Left ventricle myocardium inferior (tissue), 1 donor: ENCODE measurements around the gene SLC39A7. TPM values are rescaled to one million over a fixed set of nuclear protein-coding genes. Genes with fewer than 3 reads are reported as not detected.

Source experiments
- DNase-seq: peaks from one replicate; pipeline ENCODE4 v3.0.0-alpha.2; 2020
- H3K27ac ChIP-seq: fragments of 200-600 bp; replicated peaks from 2 replicates; pipeline ENCODE4 v1.8.0; 2021
- H3K27me3 ChIP-seq: fragments of 200-600 bp; 2 replicates; pipeline ENCODE4 v1.8.0; 2021; ENCODE audit warnings: low read depth
- H3K36me3 ChIP-seq: fragments of 200-600 bp; 2 replicates; pipeline ENCODE4 v1.8.0; 2021
- H3K4me1 ChIP-seq: fragments of 200-600 bp; 2 replicates; pipeline ENCODE4 v1.8.0; 2021
- H3K4me3 ChIP-seq: fragments of 200-600 bp; 2 replicates; pipeline ENCODE4 v1.8.0; 2021; ENCODE audit warnings: mild to moderate bottlenecking, moderate library complexity
- H3K9me3 ChIP-seq: fragments of 200-600 bp; replicated peaks from 2 replicates; pipeline ENCODE4 v1.8.0; 2021
- intact Hi-C: fragments of 100-400 bp; cut with micrococcal nuclease; formaldehyde crosslinking; loops from one replicate; pipeline ENCODE4 v1.11.0; 2022
- total RNA-seq: library from RNA; stranded (reverse); fragmentation: NEBNext Ultra II Directional; extraction: Animal tissue kit (Norgen Biotek cat#: 25700); gene quantifications from one replicate; pipeline ENCODE4 v1.2.1, GENCODE V29; 2021
- TF ChIP-seq, protein P1 (sequence below): fragments of 200-600 bp; IDR thresholded peaks from 2 replicates; pipeline ENCODE4 v1.8.0; 2021; ENCODE audit warnings: antibody characterized with exemption, mild to moderate bottlenecking, borderline replicate concordance
- donor health status: DM: no; HTN: yes; CAD: no; lungs with severe emphysema.

Gene SLC39A7
- total RNA-seq, 1 donor from 2014 or later, result 50.5 TPM

DNA sequence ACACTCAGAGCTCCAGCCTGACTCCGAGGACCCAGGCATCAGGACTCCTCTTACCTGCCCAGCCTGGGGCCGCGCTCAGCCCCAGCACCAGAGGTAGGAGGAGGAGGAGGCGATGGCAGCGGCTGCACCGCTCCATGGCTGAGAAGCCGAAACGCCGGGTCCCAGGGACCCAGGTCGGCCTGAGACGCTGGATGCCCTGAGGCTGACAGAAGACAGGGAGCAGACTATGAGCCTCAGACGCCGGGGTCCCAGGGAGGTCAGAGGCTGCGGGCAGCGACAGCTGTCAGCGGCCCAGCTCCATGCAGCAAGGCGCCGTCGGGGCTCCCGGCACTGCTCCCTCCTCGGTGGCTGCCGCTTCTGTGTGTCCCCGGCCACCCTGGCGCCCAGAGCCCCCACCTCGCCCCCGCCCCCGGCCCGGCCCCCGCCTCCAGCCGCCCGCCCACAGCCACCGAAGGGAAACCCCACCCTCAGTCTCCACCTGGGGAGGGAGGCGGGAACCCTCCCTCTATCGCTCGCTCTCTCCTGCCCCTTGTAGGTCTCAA, 8.5 kb upstream of the SLC39A7 start, which contains the start of gene COL11A2:
Gene COL11A2, minus strand, starts transcription at position 363 of the 542 bp plus-strand sequence. Its CDS starts 227 bp downstream, at position 136.
- intact Hi-C loops, result no loop called here
- H3K9me3 ChIP-seq, result no peaks in the 10 kb centered on the region
- peaks cover 33% of the 10 kb centered on the region for H3K36me3 ChIP-seq
- H3K4me1 ChIP-seq, result peaks cover 55% of the 10 kb centered on the region
- peak within 1 kb of the TSS; percentile 70 for H3K4me3 ChIP-seq
- H3K27ac ChIP-seq, result peak within 1 kb of the TSS; percentile 83
- peaks cover 6% of the 10 kb centered on the region for H3K27me3 ChIP-seq
- TF ChIP-seq, protein P1, sequence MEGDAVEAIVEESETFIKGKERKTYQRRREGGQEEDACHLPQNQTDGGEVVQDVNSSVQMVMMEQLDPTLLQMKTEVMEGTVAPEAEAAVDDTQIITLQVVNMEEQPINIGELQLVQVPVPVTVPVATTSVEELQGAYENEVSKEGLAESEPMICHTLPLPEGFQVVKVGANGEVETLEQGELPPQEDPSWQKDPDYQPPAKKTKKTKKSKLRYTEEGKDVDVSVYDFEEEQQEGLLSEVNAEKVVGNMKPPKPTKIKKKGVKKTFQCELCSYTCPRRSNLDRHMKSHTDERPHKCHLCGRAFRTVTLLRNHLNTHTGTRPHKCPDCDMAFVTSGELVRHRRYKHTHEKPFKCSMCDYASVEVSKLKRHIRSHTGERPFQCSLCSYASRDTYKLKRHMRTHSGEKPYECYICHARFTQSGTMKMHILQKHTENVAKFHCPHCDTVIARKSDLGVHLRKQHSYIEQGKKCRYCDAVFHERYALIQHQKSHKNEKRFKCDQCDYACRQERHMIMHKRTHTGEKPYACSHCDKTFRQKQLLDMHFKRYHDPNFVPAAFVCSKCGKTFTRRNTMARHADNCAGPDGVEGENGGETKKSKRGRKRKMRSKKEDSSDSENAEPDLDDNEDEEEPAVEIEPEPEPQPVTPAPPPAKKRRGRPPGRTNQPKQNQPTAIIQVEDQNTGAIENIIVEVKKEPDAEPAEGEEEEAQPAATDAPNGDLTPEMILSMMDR, result no peak
- no peak for DNase-seq

DNA sequence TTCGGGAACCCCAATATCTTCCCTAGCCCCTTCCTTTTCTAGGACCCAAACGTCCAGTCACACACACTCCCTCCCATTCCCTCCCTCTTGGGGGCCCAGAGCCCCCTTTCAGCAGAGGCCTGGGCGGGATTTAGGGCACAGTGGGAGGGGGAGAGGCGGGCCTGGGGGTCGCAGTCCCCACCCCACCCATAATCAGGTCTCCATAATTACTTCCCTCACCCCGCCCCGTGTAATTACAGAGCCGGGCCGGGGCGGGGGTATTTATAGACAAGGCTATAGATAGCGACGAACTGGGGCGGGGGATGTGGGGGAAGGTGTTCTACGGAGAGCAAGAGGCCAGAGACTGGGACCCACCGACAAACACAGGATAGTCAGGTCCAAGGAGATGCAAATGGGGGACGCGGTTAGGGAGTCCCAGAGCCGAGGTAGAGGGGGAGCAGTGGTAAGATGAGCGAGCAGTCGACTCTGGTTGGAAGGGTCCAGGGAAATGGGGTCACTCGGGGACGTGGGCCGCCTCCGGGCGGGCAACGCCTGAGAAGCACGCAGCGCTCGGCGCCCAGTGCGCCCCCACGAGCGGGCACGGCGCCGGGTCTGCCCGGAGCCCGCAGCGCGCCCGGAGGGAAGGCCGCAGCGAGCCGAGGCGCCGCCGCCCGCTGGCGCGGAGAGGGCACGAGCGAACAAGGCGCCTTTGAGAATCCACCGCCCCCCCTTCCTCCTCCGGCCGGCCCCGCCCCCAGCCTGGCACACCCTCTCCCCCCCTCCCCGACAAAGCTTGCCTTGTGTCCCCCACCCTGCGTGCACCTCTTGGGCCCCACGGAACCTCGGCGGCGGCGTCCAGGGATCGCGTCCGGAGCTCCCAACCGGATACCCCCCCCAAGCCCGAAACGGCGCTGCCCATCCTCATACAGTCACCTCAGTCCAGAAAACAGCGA, 7.7 kb upstream of the SLC39A7 start:
- Histone ChIP-seq H3K27ac (peak overlapping the region; percentile 83), H3K9me3 (no peaks in the 10 kb centered on the region), H3K4me3 (peak overlapping the region; percentile 70), H3K36me3 (peaks cover 39% of the 10 kb centered on the region), H3K4me1 (peaks cover 63% of the 10 kb centered on the region), H3K27me3 (peaks cover 6% of the 10 kb centered on the region)
- intact Hi-C loops, result no loop called here
- peak; percentile 46 for DNase-seq
- TF ChIP-seq, protein P1, result no peak

DNA sequence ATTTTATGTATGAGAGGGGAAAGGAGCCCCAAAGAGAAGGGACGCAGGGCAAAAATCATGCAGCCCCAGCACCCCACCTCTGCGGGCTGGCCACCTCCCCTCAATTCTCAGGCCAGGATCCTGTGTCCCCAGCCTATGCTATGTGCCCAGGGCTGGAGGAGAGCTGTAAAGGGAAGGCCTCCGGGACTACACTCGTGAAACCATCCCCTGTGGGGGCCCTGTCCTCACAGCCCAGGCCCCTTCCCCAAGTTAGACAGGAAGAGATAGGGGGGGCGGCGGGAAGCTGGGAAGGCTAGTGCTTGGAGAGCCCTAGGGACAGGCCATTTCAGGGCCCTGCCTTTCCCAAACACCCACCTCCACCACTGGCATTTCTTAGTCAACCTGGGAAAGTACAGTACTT, 7.0 kb upstream of the SLC39A7 start:
- Histone ChIP-seq H3K36me3 (peaks cover 39% of the 10 kb centered on the region), H3K4me3 (peak overlapping the region; percentile 70), H3K27ac (peak overlapping the region; percentile 83), H3K4me1 (peaks cover 70% of the 10 kb centered on the region), H3K9me3 (no peaks in the 10 kb centered on the region), H3K27me3 (peaks cover 6% of the 10 kb centered on the region)
- no peak for DNase-seq
- intact Hi-C loops, result no loop called here
- TF ChIP-seq, protein P1, result no peak

DNA sequence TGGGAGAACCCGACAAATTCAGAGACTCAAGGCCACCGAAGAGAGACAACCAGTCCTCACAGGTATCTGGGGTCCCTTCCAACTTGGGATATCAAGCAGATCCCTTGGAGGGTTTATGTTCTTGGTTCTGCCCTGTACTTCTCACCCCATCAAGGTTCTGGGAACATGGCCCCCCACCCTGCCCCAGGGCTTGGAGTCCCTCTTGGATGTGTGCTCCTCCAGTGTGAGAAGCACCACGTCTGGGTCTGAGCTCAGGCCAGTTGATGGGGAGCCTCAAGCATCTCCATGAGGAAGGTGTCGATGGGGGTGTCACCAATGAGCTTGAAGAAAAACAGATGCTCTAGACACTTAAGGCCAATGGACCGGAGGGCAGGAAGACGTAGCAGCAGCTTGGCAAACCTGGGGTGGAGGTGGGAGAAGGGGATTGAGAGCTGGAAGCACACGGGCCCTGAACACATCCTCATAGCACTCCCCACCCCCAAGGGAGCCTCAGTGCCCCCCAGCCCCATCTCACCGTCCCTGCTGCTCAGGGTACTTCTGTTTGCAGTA, 6.2 kb upstream of the SLC39A7 start:
- H3K9me3 ChIP-seq, result no peaks in the 10 kb centered on the region
- H3K27ac ChIP-seq, result no peak overlapping the region
- peaks cover 39% of the 10 kb centered on the region for H3K36me3 ChIP-seq
- H3K4me3 ChIP-seq, result no peak overlapping the region
- DNase-seq, result no peak
- H3K4me1 ChIP-seq, result peaks cover 79% of the 10 kb centered on the region
- peaks cover 6% of the 10 kb centered on the region for H3K27me3 ChIP-seq
- intact Hi-C loops, result no loop called here
- TF ChIP-seq, protein P1, result no peak

DNA sequence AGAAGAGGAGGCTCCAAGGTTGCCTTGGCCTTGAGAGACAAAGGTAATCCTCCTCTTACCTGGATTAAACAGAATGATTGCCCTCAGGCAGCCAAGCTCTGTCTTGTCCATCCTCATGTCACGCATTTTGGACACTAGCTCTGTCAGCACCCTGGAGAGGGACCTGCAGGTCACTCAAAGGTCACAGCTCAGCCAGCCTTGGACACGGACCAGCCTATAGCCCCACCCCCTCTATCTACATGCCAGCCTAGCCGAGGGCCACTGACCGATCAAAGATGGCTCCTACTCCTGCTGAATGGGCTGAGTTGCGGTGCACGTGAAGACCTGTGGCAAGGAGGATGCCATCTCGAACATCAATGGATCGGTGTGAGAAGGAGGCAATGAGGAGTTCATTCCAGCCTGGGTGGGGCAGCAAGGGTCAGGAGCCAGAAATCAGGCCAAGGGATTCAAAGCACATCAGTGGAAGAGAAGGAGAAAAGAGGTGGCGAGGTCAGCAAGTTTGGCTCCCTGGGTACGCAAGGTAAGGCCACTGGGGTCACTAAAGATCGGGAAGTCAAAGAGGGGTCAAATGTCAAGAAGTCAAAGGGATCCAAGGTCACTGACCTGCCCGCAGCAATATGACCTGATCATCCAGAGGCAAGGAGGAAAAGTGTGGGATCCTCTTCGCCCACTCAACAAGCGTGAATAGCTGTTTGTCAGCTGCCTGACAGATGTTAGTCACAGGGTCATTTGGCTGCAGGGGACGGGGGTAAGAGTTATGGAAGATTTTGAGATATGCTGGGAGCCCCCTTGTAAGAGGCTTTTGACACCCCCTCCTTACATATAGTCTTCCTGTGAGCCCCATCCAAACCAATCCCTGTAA, 5.1 kb upstream of the SLC39A7 start:
- Histone ChIP-seq H3K9me3 (no peaks in the 10 kb centered on the region), H3K27ac (peak overlapping the region; percentile 8), H3K4me3 (no peak overlapping the region), H3K4me1 (peaks cover 88% of the 10 kb centered on the region), H3K36me3 (peaks cover 39% of the 10 kb centered on the region), H3K27me3 (peaks cover 6% of the 10 kb centered on the region)
- TF ChIP-seq, protein P1, result no peak
- no peak for DNase-seq
- intact Hi-C loops, result no loop called here
